ENCODE measurements around the gene ADAM10. TPM values are rescaled to one million over a fixed set of nuclear protein-coding genes. Genes with fewer than 3 reads are reported as not detected.

Gene ADAM10
- total RNA-seq, 1 experiment from 2014 or later = 91.3 TPM

GRCh38 chr15:58611731-58612676, 137.5 kb downstream of the ADAM10 start:
- Histone ChIP-seq H3K9me2 (replicated peaks; ENCODE audit: low read length) (no peaks in the 10 kb centered on the region), H3K79me2 (ENCODE audit: low read length) (no peaks in the 10 kb centered on the region), H3K4me3 (ENCODE audit: low read length) (no peak overlapping the region), H3K27me3 (ENCODE audit: low read length) (no peaks in the 10 kb centered on the region), H3K27ac (ENCODE audit: low read length) (no peak overlapping the region), H3F3A (ENCODE audit: low read length, unreplicated experiment) (no peaks in the 10 kb centered on the region), H3K36me3 (ENCODE audit: low read depth, low read length) (peaks cover 6% of the 10 kb centered on the region; the same call in 1 of the 2 replicates), H3K4me1 (ENCODE audit: insufficient read depth, low read length) (no peaks in the 10 kb centered on the region; the same call in 1 of the 2 replicates), H4K20me1 (ENCODE audit: low read length) (no peaks in the 10 kb centered on the region), H3K4me2 (ENCODE audit: low read length) (no peak overlapping the region), H3K9me3 (ENCODE audit: low read length) (no peaks in the 10 kb centered on the region), H2AFZ (ENCODE audit: low read length) (no peak overlapping the region), H3K9ac (ENCODE audit: low read length) (no peak overlapping the region)
- ChIA-PET CTCF (no interaction called here), POLR2A (ENCODE audit: unreplicated experiment) (no interaction called here)
- BruUV-seq (replicated peaks) = no TSS peak
- intact Hi-C loops (cut with micrococcal nuclease) = no loop called here
- ATAC-seq (no peak), DNase-seq (no peak)
- TF ChIP-seq CTCF (conservative IDR thresholded peaks at IDR 0.05; ENCODE audit: low read depth, low read length) (no peak), EZH2phosphoT487 (IDR thresholded peaks at IDR 0.05; ENCODE audit: borderline replicate concordance, low read length) (no peak), EZH2 (IDR thresholded peaks at IDR 0.05; ENCODE audit: low read length, unreplicated experiment) (no peak)

DNA sequence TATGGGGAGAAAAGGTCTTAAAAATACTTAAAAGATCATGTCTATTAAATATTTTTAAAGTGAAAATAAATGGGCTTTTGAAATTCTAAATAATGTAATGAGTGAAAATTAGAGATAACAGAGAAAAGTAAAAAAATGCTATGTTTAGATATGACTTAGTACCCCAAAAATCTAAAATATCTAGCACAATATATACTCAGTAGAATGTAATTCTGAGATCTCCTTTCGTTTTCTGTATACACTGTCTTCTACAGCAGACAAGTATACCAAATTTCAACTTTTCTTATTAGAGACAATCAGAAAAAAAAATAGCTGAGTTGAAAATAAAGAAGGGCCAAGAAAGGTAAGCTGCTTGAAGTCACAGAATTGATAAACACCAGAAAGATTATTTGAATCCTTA, 140.8 kb downstream of the ADAM10 start:
- no peaks in the 10 kb centered on the region for H3K9me3 ChIP-seq (ENCODE audit: low read length)
- no TSS peak for BruUV-seq (replicated peaks)
- H3K27me3 ChIP-seq (ENCODE audit: low read length) = no peaks in the 10 kb centered on the region
- H3K79me2 ChIP-seq (ENCODE audit: low read length) = no peaks in the 10 kb centered on the region
- DNase-seq (no peak), ATAC-seq (no peak)
- no peak overlapping the region for H3K9ac ChIP-seq (ENCODE audit: low read length)
- H3K27ac ChIP-seq (ENCODE audit: low read length) = no peak overlapping the region
- H3K4me1 ChIP-seq (ENCODE audit: insufficient read depth, low read length) = peaks cover 25% of the 10 kb centered on the region
- ChIA-PET POLR2A (ENCODE audit: unreplicated experiment) (no interaction called here), CTCF (no interaction called here)
- TF ChIP-seq EZH2 (IDR thresholded peaks at IDR 0.05; ENCODE audit: low read length, unreplicated experiment) = no peak
- no peak for TF ChIP-seq EZH2phosphoT487 (IDR thresholded peaks at IDR 0.05; ENCODE audit: borderline replicate concordance, low read length)
- TF ChIP-seq CTCF (conservative IDR thresholded peaks at IDR 0.05; ENCODE audit: low read depth, low read length) = no peak
- H3K4me2 ChIP-seq (ENCODE audit: low read length) = no peak overlapping the region
- no peak overlapping the region for H3K4me3 ChIP-seq (ENCODE audit: low read length)
- H2AFZ ChIP-seq (ENCODE audit: low read length) = no peak overlapping the region
- no peaks in the 10 kb centered on the region for H3F3A ChIP-seq (ENCODE audit: low read length, unreplicated experiment)
- H3K9me2 ChIP-seq (replicated peaks; ENCODE audit: low read length) = no peaks in the 10 kb centered on the region
- H4K20me1 ChIP-seq (ENCODE audit: low read length) = no peaks in the 10 kb centered on the region
- H3K36me3 ChIP-seq (ENCODE audit: low read depth, low read length) = no peaks in the 10 kb centered on the region
- intact Hi-C loops (cut with micrococcal nuclease) = loop anchor here (10.0 kb wide), 2 partner anchors 244 to 334 kb away; no protein-coding TSS in a partner anchor

DNA sequence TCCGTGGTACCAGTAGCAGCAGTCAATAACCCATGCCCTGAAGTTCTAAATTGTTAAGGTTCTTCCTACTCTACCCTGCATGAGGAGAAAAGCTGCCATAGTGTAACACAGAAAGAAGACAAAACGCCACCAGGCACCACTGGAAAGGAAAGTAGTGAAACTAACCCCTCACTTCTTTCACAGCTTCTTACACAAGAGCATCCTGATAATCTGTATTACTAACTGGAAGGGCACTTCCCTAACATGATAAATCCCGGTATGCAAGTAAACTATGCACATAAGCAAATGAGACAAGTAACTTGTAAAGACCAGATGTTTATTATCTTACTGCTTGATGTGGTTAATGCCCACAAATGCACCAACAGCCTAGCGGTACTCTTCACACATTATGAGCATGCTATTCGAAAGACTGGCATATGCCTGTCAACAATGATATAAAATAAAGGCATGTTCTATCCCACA, 141.3 kb downstream of the ADAM10 start:
- Histone ChIP-seq H3K4me3 (ENCODE audit: low read length) (no peak overlapping the region), H3K9me2 (replicated peaks; ENCODE audit: low read length) (no peaks in the 10 kb centered on the region), H3K27me3 (ENCODE audit: low read length) (no peaks in the 10 kb centered on the region), H3K4me2 (ENCODE audit: low read length) (no peak overlapping the region), H3K9ac (ENCODE audit: low read length) (no peak overlapping the region), H3K79me2 (ENCODE audit: low read length) (no peaks in the 10 kb centered on the region), H4K20me1 (ENCODE audit: low read length) (no peaks in the 10 kb centered on the region), H3K36me3 (ENCODE audit: low read depth, low read length) (peaks cover 2% of the 10 kb centered on the region; the same call in 1 of the 2 replicates), H3K27ac (ENCODE audit: low read length) (no peak overlapping the region), H3F3A (ENCODE audit: low read length, unreplicated experiment) (no peaks in the 10 kb centered on the region), H3K9me3 (ENCODE audit: low read length) (no peaks in the 10 kb centered on the region), H2AFZ (ENCODE audit: low read length) (no peak overlapping the region), H3K4me1 (ENCODE audit: insufficient read depth, low read length) (peaks cover 29% of the 10 kb centered on the region)
- ATAC-seq (no peak), DNase-seq (no peak)
- intact Hi-C loops (cut with micrococcal nuclease) = loop anchor here (10.0 kb wide), 2 partner anchors 243 to 333 kb away; no protein-coding TSS in a partner anchor
- ChIA-PET POLR2A (ENCODE audit: unreplicated experiment) (interaction anchor here (0.7 kb wide), 1 partner anchor 168 kb away, joined by 5 read pairs; no protein-coding TSS in a partner anchor), CTCF (no interaction called here)
- TF ChIP-seq EZH2 (IDR thresholded peaks at IDR 0.05; ENCODE audit: low read length, unreplicated experiment) (no peak), CTCF (conservative IDR thresholded peaks at IDR 0.05; ENCODE audit: low read depth, low read length) (no peak), EZH2phosphoT487 (IDR thresholded peaks at IDR 0.05; ENCODE audit: borderline replicate concordance, low read length) (no peak)
- no TSS peak for BruUV-seq (replicated peaks)

Measured in PC-3 (cell line).